Measurements from ENCODE around the gene PLIN5. TPM values are rescaled to one million over a fixed set of nuclear protein-coding genes. Genes with fewer than 3 reads are reported as not detected.

The PLIN5 gene
- total RNA-seq, 2 donors from 2014 or later = 72.9 to 132 TPM

GRCh38 chr19:4581666-4582553 is 46.9 kb upstream of the PLIN5 start:
- no peak for TF ChIP-seq POLR2A (IDR thresholded peaks at IDR 0.05)
- TF ChIP-seq CTCF (IDR thresholded peaks at IDR 0.05) = no peak
- WGBS, 2 donors = 17 to 46% methylated on average over 14 to 42 of the region's 57 CpGs
- H3K27me3 ChIP-seq = peaks cover 0 to 20% of the 10 kb centered on the region in 2 donors

GRCh38 chr19:4580961-4581665 is 46.1 kb upstream of the PLIN5 start:
- Histone ChIP-seq H3K4me3 (no peak overlapping the region), H3K27me3 (peaks cover 0 to 20% of the 10 kb centered on the region in 2 donors), H3K9me3 (no peaks in the 10 kb centered on the region), H3K4me1 (peaks cover 16% of the 10 kb centered on the region), H3K36me3 (replicated peaks in 1 of 2; ENCODE audit: insufficient read depth in 1 of 2, low read depth in 2 of 2) (no peaks in the 10 kb centered on the region), H3K27ac (no peak overlapping the region)
- WGBS, 2 donors = 0 to 2% methylated on average over 2 to 22 of the region's 62 CpGs
- TF ChIP-seq CTCF (IDR thresholded peaks at IDR 0.05) (no peak), POLR2A (IDR thresholded peaks at IDR 0.05) (no peak)
- ATAC-seq (no peak), DNase-seq (no peak)
- intact Hi-C loops (cut with DNase I) = no loop called here

More at GRCh38 chr19:4581666-4582553, 46.9 kb upstream of the PLIN5 start:
- Histone ChIP-seq H3K36me3 (replicated peaks in 1 of 2; ENCODE audit: insufficient read depth in 1 of 2, low read depth in 2 of 2) (no peaks in the 10 kb centered on the region), H3K9me3 (no peaks in the 10 kb centered on the region), H3K27ac (no peak overlapping the region), H3K4me3 (no peak overlapping the region), H3K4me1 (peaks cover 16% of the 10 kb centered on the region)
- DNase-seq (no peak), ATAC-seq (no peak)
- intact Hi-C loops (cut with DNase I) = no loop called here

- Histone ChIP-seq H3K4me1 (peaks cover 16% of the 10 kb centered on the region), H3K4me3 (no peak overlapping the region), H3K36me3 (replicated peaks in 1 of 2; ENCODE audit: insufficient read depth in 1 of 2, low read depth in 2 of 2) (no peaks in the 10 kb centered on the region), H3K9me3 (no peaks in the 10 kb centered on the region), H3K27ac (no peak overlapping the region), H3K27me3 (peaks cover 0 to 23% of the 10 kb centered on the region in 2 donors)
- TF ChIP-seq CTCF (IDR thresholded peaks at IDR 0.05) = no peak
- TF ChIP-seq POLR2A (IDR thresholded peaks at IDR 0.05) = no peak
- DNase-seq (no peak), ATAC-seq (no peak)
- intact Hi-C loops (cut with DNase I) = no loop called here
- WGBS, 2 donors = 6% methylated on average over 16 to 41 of the region's 50 CpGs
These were observed 45.2 kb upstream of the PLIN5 start for GRCh38 chr19:4580021-4580901.

GRCh38 chr19:4579389-4579788 is 44.4 kb upstream of the PLIN5 start:
- Histone ChIP-seq H3K4me3 (no peak overlapping the region), H3K4me1 (peaks cover 10% of the 10 kb centered on the region), H3K9me3 (no peaks in the 10 kb centered on the region), H3K27ac (no peak overlapping the region), H3K27me3 (peaks cover 0 to 16% of the 10 kb centered on the region in 2 donors), H3K36me3 (replicated peaks in 1 of 2; ENCODE audit: insufficient read depth in 1 of 2, low read depth in 2 of 2) (no peaks in the 10 kb centered on the region)
- ATAC-seq (no peak), DNase-seq (no peak)
- intact Hi-C loops (cut with DNase I) = loop anchor here (10.0 kb wide), 1 partner anchor 55 kb away; the partner anchor contains the start of gene TNFAIP8L1
- TF ChIP-seq CTCF (IDR thresholded peaks at IDR 0.05) = no peak
- TF ChIP-seq POLR2A (IDR thresholded peaks at IDR 0.05) = no peak
- WGBS, 2 donors = 64 to 67% methylated on average over 4 to 7 of the region's 8 CpGs
